GM12878 (cell line): ENCODE measurements around the gene FUBP3. TPM values are rescaled to one million over a fixed set of nuclear protein-coding genes. Genes with fewer than 3 reads are reported as not detected.

Source experiments
- ATAC-seq: fragments of 200-7000 bp; cut with Tn5 transposase; 3 replicates; pipeline ENCODE4 v1.9.1; 2020; ENCODE audit warnings: mild to moderate bottlenecking, moderate library complexity
- BruUV-seq: library from RNA; stranded (reverse); fragments of 400-500 nt; replicated peaks from 2 replicates; lab custom pipeline; 2021; lab: Mats Ljungman, UMichigan
- CTCF ChIA-PET: fragments of 300-600 bp; sonication (Branson Sonifier 250); formaldehyde crosslinking; extraction: SDS; loops from one replicate; lab custom pipeline; 2021; ENCODE audit warnings: inconsistent platforms; lab: Yijun Ruan, JAX
- POLR2A ChIA-PET: fragments of 350-600 bp; formaldehyde crosslinking; extraction: SDS; loops from one replicate; lab custom pipeline; 2021; ENCODE audit warnings: inconsistent platforms; lab: Charles Lee
- RAD21 ChIA-PET: fragments of 300-600 bp; sonication (Branson Sonifier 250); formaldehyde crosslinking; loops from one replicate; lab custom pipeline; 2023; ENCODE audit warnings: antibody characterized with exemption; ENCODE audit not compliant: unreplicated experiment; lab: Charles Lee
- SMC1A ChIA-PET: fragments of 300-600 bp; sonication (Branson Sonifier 250); formaldehyde crosslinking; loops from one replicate; lab custom pipeline; 2023; ENCODE audit not compliant: unreplicated experiment, uncharacterized antibody; lab: Charles Lee
- DNase-seq: peaks from one replicate; pipeline ENCODE4 v3.0.0-alpha.2; 2011; ENCODE audit warnings: low read depth, low spot score
- FAIRE-seq: peaks from 3 replicates; lab custom pipeline; 2011; peaks lifted over from hg19 to GRCh38; lab: Jason Lieb, UNC
- H2AFZ ChIP-seq: 2 replicates; pipeline ENCODE4 v1.6.0; 2011; ENCODE audit warnings: low read depth, low read length, control low read depth; ENCODE audit not compliant: control insufficient read depth
- H3K27ac ChIP-seq: 2 replicates; pipeline ENCODE4 v1.5.1; 2011; ENCODE audit warnings: control low read depth; ENCODE audit not compliant: control insufficient read depth, insufficient read depth
- H3K27me3 ChIP-seq, 2 experiments: replicated peaks in 1 of 2; 2 replicates each; pipeline versions ENCODE4 v1.6.0 to v1.6.1; 2011; ENCODE audit warnings: low read length in 1 of 2; ENCODE audit not compliant: control insufficient read depth in 2 of 2, insufficient read depth in 2 of 2
- H3K36me3 ChIP-seq, 2 experiments: 2 replicates each; pipeline ENCODE4 v1.5.1; 2011; ENCODE audit warnings: low read length in 1 of 2; ENCODE audit not compliant: control insufficient read depth in 2 of 2, insufficient read depth in 2 of 2
- H3K4me1 ChIP-seq: 2 replicates; pipeline ENCODE4 v1.6.1; 2011; ENCODE audit warnings: mild to moderate bottlenecking, low read length, moderate library complexity, mixed read lengths; ENCODE audit not compliant: control insufficient read depth, insufficient read depth
- H3K4me2 ChIP-seq: 2 replicates; pipeline ENCODE4 v1.6.0; 2011; ENCODE audit warnings: control low read depth; ENCODE audit not compliant: control insufficient read depth, insufficient read depth
- H3K4me3 ChIP-seq: fragments of 200-600 bp; sonication (generic); 2 replicates; pipeline ENCODE4 v1.5.1; 2016
- H3K79me2 ChIP-seq: 2 replicates; pipeline ENCODE4 v1.6.0; 2011; ENCODE audit warnings: low read length; ENCODE audit not compliant: control insufficient read depth, insufficient read depth
- H3K9ac ChIP-seq: 2 replicates; pipeline ENCODE4 v1.8.0; 2011; ENCODE audit warnings: low read length, control low read depth, mixed read lengths; ENCODE audit not compliant: control insufficient read depth, insufficient read depth
- H3K9me3 ChIP-seq: replicated peaks from 3 replicates; pipeline ENCODE4 v1.5.1; 2011; ENCODE audit warnings: mild to moderate bottlenecking, low read length; ENCODE audit not compliant: control insufficient read depth, insufficient read depth
- H4K20me1 ChIP-seq: 2 replicates; pipeline ENCODE4 v1.6.0; 2011; ENCODE audit not compliant: control insufficient read depth, insufficient read depth
- BRCA1 ChIP-seq: IDR thresholded peaks from 2 replicates; pipeline ENCODE4 v1.6.1; 2011; ENCODE audit warnings: low read depth, low read length, improper control_type of control experiment
- CBFB ChIP-seq: IDR thresholded peaks from 2 replicates; pipeline ENCODE4 v1.6.1; 2016; ENCODE audit warnings: antibody characterized with exemption, low read depth
- CBX3 ChIP-seq: fragments of 200-600 bp; sonication (generic); IDR thresholded peaks from 2 replicates; pipeline ENCODE4 v1.6.1; 2016; ENCODE audit warnings: low read depth, borderline replicate concordance
- CHD1 ChIP-seq: IDR thresholded peaks from 2 replicates; pipeline ENCODE4 v1.6.1; 2012; ENCODE audit warnings: low read depth, low read length, improper control_type of control experiment
- GATAD2B ChIP-seq: fragments of 450-650 bp; conservative IDR thresholded peaks from 2 replicates; pipeline ENCODE4 v1.6.1; 2017; ENCODE audit warnings: low read depth, mild to moderate bottlenecking, moderate library complexity
- NFXL1 ChIP-seq: fragments of 450-650 bp; IDR thresholded peaks from 2 replicates; pipeline ENCODE4 v1.6.1; 2017; ENCODE audit warnings: antibody characterized with exemption, mild to moderate bottlenecking, borderline replicate concordance
- NR2C1 ChIP-seq: fragments of 450-650 bp; IDR thresholded peaks from 2 replicates; pipeline ENCODE4 v1.6.1; 2017; ENCODE audit warnings: antibody characterized with exemption, mild to moderate bottlenecking, moderate library complexity
- NRF1 ChIP-seq: conservative IDR thresholded peaks from 2 replicates; pipeline ENCODE4 v1.6.1; 2011; ENCODE audit warnings: mild to moderate bottlenecking, low read depth, low read length, improper control_type of control experiment
- PAX8 ChIP-seq: fragments of 450-650 bp; IDR thresholded peaks from 2 replicates; pipeline ENCODE4 v1.6.1; 2017; ENCODE audit warnings: mild to moderate bottlenecking, moderate library complexity
- POLR2AphosphoS2 ChIP-seq: IDR thresholded peaks from 2 replicates; pipeline ENCODE4 v1.6.1; 2011; ENCODE audit warnings: low read depth, mild to moderate bottlenecking, low read length, improper control_type of control experiment, moderate library complexity
- RBBP5 ChIP-seq: fragments of 200-600 bp; sonication (generic); conservative IDR thresholded peaks from 2 replicates; pipeline ENCODE4 v1.6.1; 2016
- SMAD5 ChIP-seq: IDR thresholded peaks from 2 replicates; pipeline ENCODE4 v1.6.1; 2016; ENCODE audit warnings: antibody characterized with exemption, low read depth
- TAF1 ChIP-seq: IDR thresholded peaks from 2 replicates; pipeline ENCODE4 v1.6.1; 2011; ENCODE audit warnings: mild to moderate bottlenecking, low read depth, low read length, borderline replicate concordance
- TCF12 ChIP-seq: IDR thresholded peaks from 2 replicates; pipeline ENCODE4 v1.6.1; 2011; ENCODE audit warnings: low read depth, mild to moderate bottlenecking, low read length
- WGBS: methylation state at CpG from one replicate; pipeline ENCODE4 v1.1.6; 2016; ENCODE audit warnings: low lambda C conversion rate; ENCODE audit not compliant: insufficient replicate concordance, insufficient coverage; ENCODE audit errors: missing lambda C conversion rate; 5-methylcytosine and 5-hydroxymethylcytosine counted together
- in situ Hi-C: fragments of 300-500 bp; cut with MboI; formaldehyde crosslinking; loops from 9 replicates; pipeline ENCODE4 v1.14.3; 2018; ENCODE audit warnings: mixed read lengths
- intact Hi-C: fragments of 100-400 bp; cut with micrococcal nuclease; formaldehyde crosslinking; loops from one replicate; pipeline ENCODE4 v1.14.2; 2022; ENCODE audit not compliant: unreplicated experiment
- polyA plus RNA-seq, 11 experiments: library from polyadenylated mRNA; depleted of rRNA in 4 of 11; unstranded in 6 of 11; stranded (reverse) in 5 of 11; fragments of >200 nt; fragmentation: Nextera tagmentation in 4 of 11; fragmentation: Illumina TruSeq in 1 of 11; extraction: Ambion mirVana in 4 of 11; extraction: Trizol in 1 of 11; gene quantifications; 1 replicate in 1 of 11; 2 replicates in 10 of 11; pipeline versions ENCODE4 v1.2.1 to v1.2.3, GENCODE V29; 2011 to 2016; ENCODE audit warnings: inconsistent platforms in 2 of 11, missing spikeins in 2 of 11, low read depth in 1 of 11
- total RNA-seq, 4 experiments: library from RNA; depleted of rRNA in 3 of 4; stranded (reverse); fragments of >200 nt in 3 of 4; fragmentation: Illumina TruSeq in 1 of 4; extraction: Trizol in 1 of 4; gene quantifications; 2 replicates each; pipeline versions ENCODE4 v1.2.1 to v1.2.3, GENCODE V29; 2013 to 2021
- TF ChIP-seq, protein P1 (sequence below): IDR thresholded peaks from 2 replicates; pipeline ENCODE4 v1.6.1; 2012; ENCODE audit warnings: low read depth, low read length, improper control_type of control experiment
- TF ChIP-seq, protein P2 (sequence below): IDR thresholded peaks from 2 replicates; pipeline ENCODE4 v1.6.1; 2012; ENCODE audit warnings: low read depth, low read length, improper control_type of control experiment
- TF ChIP-seq, protein P3 (sequence below): fragments of 450-650 bp; IDR thresholded peaks from 2 replicates; pipeline ENCODE4 v1.6.1; 2016; ENCODE audit warnings: mild to moderate bottlenecking, moderate library complexity, borderline replicate concordance
- TF ChIP-seq, protein P4 (sequence below): fragments of 450-650 bp; IDR thresholded peaks from 2 replicates; pipeline ENCODE4 v1.6.1; 2017; ENCODE audit warnings: low read depth, mild to moderate bottlenecking, moderate library complexity

FUBP3 gene
- total and polyA plus RNA-seq, 10 of the 15 experiments (the other 5 are each of a cell fraction or from before 2014, with no cell fraction given) = 2.4 to 49.4 (median 37.2) TPM

DNA sequence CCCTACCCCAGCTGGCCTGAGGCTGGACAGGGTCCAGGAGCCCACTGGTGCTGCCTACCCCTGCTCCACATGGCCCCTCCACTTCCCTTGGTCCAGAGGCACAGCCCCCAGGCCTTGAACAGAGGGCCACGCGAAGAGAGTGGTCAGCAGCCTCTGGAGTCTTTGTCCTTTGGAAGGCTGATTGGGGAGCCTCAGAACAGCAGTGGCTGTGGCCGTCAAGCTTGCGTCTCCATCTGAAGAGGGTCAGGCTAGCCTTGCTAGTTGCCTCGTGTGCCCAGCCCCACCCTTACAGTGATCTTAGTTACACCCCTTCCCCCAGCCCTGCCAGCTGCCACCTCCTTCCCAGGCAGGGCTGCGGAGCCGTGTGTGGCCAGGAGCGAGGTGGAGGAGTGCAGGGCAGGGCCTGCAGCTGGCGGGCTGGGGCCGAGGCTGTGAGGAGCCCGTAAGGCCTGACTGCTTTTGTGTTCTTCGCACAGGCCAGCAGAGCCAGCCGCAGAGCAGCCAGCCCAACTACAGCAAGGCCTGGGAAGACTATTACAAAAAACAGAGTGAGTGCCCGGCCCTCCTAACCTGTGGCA, 54.9 kb downstream of the FUBP3 start (continued):
- TF ChIP-seq, protein P1, sequence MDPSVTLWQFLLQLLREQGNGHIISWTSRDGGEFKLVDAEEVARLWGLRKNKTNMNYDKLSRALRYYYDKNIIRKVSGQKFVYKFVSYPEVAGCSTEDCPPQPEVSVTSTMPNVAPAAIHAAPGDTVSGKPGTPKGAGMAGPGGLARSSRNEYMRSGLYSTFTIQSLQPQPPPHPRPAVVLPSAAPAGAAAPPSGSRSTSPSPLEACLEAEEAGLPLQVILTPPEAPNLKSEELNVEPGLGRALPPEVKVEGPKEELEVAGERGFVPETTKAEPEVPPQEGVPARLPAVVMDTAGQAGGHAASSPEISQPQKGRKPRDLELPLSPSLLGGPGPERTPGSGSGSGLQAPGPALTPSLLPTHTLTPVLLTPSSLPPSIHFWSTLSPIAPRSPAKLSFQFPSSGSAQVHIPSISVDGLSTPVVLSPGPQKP = no peak
- TF ChIP-seq, protein P2, sequence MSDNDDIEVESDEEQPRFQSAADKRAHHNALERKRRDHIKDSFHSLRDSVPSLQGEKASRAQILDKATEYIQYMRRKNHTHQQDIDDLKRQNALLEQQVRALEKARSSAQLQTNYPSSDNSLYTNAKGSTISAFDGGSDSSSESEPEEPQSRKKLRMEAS = no peak
- TF ChIP-seq, protein P3, sequence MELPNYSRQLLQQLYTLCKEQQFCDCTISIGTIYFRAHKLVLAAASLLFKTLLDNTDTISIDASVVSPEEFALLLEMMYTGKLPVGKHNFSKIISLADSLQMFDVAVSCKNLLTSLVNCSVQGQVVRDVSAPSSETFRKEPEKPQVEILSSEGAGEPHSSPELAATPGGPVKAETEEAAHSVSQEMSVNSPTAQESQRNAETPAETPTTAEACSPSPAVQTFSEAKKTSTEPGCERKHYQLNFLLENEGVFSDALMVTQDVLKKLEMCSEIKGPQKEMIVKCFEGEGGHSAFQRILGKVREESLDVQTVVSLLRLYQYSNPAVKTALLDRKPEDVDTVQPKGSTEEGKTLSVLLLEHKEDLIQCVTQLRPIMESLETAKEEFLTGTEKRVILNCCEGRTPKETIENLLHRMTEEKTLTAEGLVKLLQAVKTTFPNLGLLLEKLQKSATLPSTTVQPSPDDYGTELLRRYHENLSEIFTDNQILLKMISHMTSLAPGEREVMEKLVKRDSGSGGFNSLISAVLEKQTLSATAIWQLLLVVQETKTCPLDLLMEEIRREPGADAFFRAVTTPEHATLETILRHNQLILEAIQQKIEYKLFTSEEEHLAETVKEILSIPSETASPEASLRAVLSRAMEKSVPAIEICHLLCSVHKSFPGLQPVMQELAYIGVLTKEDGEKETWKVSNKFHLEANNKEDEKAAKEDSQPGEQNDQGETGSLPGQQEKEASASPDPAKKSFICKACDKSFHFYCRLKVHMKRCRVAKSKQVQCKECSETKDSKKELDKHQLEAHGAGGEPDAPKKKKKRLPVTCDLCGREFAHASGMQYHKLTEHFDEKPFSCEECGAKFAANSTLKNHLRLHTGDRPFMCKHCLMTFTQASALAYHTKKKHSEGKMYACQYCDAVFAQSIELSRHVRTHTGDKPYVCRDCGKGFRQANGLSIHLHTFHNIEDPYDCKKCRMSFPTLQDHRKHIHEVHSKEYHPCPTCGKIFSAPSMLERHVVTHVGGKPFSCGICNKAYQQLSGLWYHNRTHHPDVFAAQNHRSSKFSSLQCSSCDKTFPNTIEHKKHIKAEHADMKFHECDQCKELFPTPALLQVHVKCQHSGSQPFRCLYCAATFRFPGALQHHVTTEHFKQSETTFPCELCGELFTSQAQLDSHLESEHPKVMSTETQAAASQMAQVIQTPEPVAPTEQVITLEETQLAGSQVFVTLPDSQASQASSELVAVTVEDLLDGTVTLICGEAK = no peak
- TF ChIP-seq TCF12 = no peak

DNA sequence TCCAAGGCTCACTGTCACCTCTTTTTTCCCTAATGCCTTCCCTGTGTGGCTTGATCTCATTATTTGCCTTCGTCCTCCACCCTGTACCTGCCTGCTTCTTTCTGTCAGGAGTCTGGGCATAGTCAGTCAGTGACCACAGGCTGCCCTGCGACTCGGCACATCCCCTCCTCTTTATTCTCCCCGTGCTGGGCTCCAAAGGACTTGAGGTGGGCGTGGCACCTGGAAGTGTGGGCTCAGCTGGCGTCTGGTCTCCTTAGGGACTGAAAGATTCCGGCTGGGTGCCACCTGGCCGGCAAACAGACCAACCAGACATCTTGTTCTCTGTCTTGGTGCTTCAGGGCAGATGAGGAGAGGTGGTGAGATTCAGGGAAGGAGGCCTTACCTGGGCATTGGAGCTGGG, 55.4 kb downstream of the FUBP3 start:
- POLR2A ChIA-PET = no interaction called here
- TF ChIP-seq NRF1 (no peak), NFXL1 (no peak), BRCA1 (no peak), RBBP5 (no peak), GATAD2B (no peak), PAX8 (no peak), POLR2AphosphoS2 (no peak), TAF1 (no peak), SMAD5 (no peak), CHD1 (no peak), NR2C1 (no peak), CBX3 (no peak), CBFB (no peak)
- TF ChIP-seq, protein P4, sequence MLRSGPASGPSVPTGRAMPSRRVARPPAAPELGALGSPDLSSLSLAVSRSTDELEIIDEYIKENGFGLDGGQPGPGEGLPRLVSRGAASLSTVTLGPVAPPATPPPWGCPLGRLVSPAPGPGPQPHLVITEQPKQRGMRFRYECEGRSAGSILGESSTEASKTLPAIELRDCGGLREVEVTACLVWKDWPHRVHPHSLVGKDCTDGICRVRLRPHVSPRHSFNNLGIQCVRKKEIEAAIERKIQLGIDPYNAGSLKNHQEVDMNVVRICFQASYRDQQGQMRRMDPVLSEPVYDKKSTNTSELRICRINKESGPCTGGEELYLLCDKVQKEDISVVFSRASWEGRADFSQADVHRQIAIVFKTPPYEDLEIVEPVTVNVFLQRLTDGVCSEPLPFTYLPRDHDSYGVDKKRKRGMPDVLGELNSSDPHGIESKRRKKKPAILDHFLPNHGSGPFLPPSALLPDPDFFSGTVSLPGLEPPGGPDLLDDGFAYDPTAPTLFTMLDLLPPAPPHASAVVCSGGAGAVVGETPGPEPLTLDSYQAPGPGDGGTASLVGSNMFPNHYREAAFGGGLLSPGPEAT = no peak

More for the DNA sequence above, 55.4 kb downstream of the FUBP3 start:
- no peaks in the 10 kb centered on the region for H3K9me3 ChIP-seq
- no peaks in the 10 kb centered on the region for H3K27me3 ChIP-seq
- DNase-seq (no peak), FAIRE-seq (no peak), ATAC-seq (no peak)
- no peak overlapping the region for H3K27ac ChIP-seq
- no peak overlapping the region for H2AFZ ChIP-seq
- ChIA-PET SMC1A (no interaction called here), CTCF (no interaction called here), RAD21 (no interaction called here)
- WGBS = 88% methylated on average over 8 of the region's 8 CpGs
- H4K20me1 ChIP-seq = no peaks in the 10 kb centered on the region
- H3K9ac ChIP-seq = no peak overlapping the region
- no peaks in the 10 kb centered on the region for H3K4me1 ChIP-seq
- H3K4me2 ChIP-seq = no peak overlapping the region
- no peaks in the 10 kb centered on the region for H3K79me2 ChIP-seq
- H3K4me3 ChIP-seq = no peak overlapping the region
- in situ Hi-C loops = no loop called here
- BruUV-seq = no TSS peak
- intact Hi-C loops = no loop called here
- peaks cover 4 to 42% of the 10 kb centered on the region in 2 experiments for H3K36me3 ChIP-seq
